HepG2 (cell line): Measurements from ENCODE around the gene PC. TPM values are rescaled to one million over a fixed set of nuclear protein-coding genes. Genes with fewer than 3 reads are reported as not detected.

Experiments
- AKAP8 ChIP-seq: sonication (generic); formaldehyde crosslinking; IDR thresholded peaks from 2 replicates; pipeline ENCODE4 v1.5.1; 2020; ENCODE audit warnings: mild to moderate bottlenecking, missing genetic modification reagents
- ATF3 ChIP-seq: sonication (generic); formaldehyde crosslinking; IDR thresholded peaks from 2 replicates; pipeline ENCODE4 v1.4.0; 2020; ENCODE audit warnings: missing genetic modification reagents
- ATF5 ChIP-seq: sonication (generic); formaldehyde crosslinking; IDR thresholded peaks from 2 replicates; pipeline ENCODE4 v1.4.0; 2020; ENCODE audit warnings: mild to moderate bottlenecking, low read depth, missing genetic modification reagents
- FIP1L1 ChIP-seq: fragments of 200-400 bp; formaldehyde crosslinking; IDR thresholded peaks from 2 replicates; pipeline ENCODE4 v1.6.1; 2018; ENCODE audit warnings: low read depth, mild to moderate bottlenecking, low read length, moderate library complexity, borderline replicate concordance; ENCODE audit not compliant: insufficient read depth
- FOSL2 ChIP-seq: sonication (generic); formaldehyde crosslinking; IDR thresholded peaks from 2 replicates; pipeline ENCODE4 v1.4.0; 2020; ENCODE audit warnings: missing genetic modification reagents
- GLMP ChIP-seq: sonication (generic); formaldehyde crosslinking; IDR thresholded peaks from 2 replicates; pipeline ENCODE4 v1.9.0; 2021; ENCODE audit warnings: missing genetic modification reagents, mild to moderate bottlenecking, borderline replicate concordance
- HDAC1 ChIP-seq: sonication (generic); formaldehyde crosslinking; IDR thresholded peaks from 2 replicates; pipeline ENCODE4 v1.5.1; 2020; ENCODE audit warnings: mild to moderate bottlenecking, missing genetic modification reagents
- KDM1A ChIP-seq: IDR thresholded peaks from 2 replicates; pipeline ENCODE4 v1.6.1; 2016; ENCODE audit warnings: missing compliant biosample characterization
- KDM3A ChIP-seq: IDR thresholded peaks from 2 replicates; pipeline ENCODE4 v1.6.1; 2018; ENCODE audit warnings: low read depth, missing compliant biosample characterization
- KLF9 ChIP-seq: IDR thresholded peaks from 2 replicates; pipeline ENCODE4 v1.6.1; 2016; ENCODE audit warnings: low read depth
- MXI1 ChIP-seq: IDR thresholded peaks from 3 replicates; pipeline ENCODE4 v1.6.1; 2012; ENCODE audit warnings: low read depth, low read length, inconsistent platforms, borderline replicate concordance
- MYNN ChIP-seq: sonication (generic); formaldehyde crosslinking; IDR thresholded peaks from 2 replicates; pipeline ENCODE4 v1.4.0; 2020; ENCODE audit warnings: mild to moderate bottlenecking, low read depth, missing genetic modification reagents
- NFE2 ChIP-seq: sonication (generic); formaldehyde crosslinking; IDR thresholded peaks from 2 replicates; pipeline ENCODE4 v1.4.0; 2020; ENCODE audit warnings: missing genetic modification reagents
- PHF21A ChIP-seq: sonication (generic); formaldehyde crosslinking; IDR thresholded peaks from 2 replicates; pipeline ENCODE4 v1.5.0; 2020; ENCODE audit warnings: mild to moderate bottlenecking, missing genetic modification reagents
- RAD21 ChIP-seq: fragments of 450-650 bp; formaldehyde crosslinking; IDR thresholded peaks from 2 replicates; pipeline ENCODE4 v1.5.0; 2020; ENCODE audit warnings: mild to moderate bottlenecking
- RXRA ChIP-seq: sonication (generic); formaldehyde crosslinking; IDR thresholded peaks from 2 replicates; pipeline ENCODE4 v1.5.1; 2020; ENCODE audit warnings: missing genetic modification reagents
- SIN3A ChIP-seq: IDR thresholded peaks from 2 replicates; pipeline ENCODE4 v1.6.1; 2011; ENCODE audit warnings: low read depth, mild to moderate bottlenecking, control low read depth, low read length, borderline replicate concordance
- TCF7 ChIP-seq: sonication (generic); IDR thresholded peaks from 2 replicates; pipeline ENCODE4 v1.6.1; 2016; ENCODE audit warnings: antibody characterized with exemption, low read depth
- TIGD3 ChIP-seq: sonication (generic); formaldehyde crosslinking; IDR thresholded peaks from 2 replicates; pipeline ENCODE4 v1.5.1; 2020; ENCODE audit warnings: mild to moderate bottlenecking, missing genetic modification reagents, borderline replicate concordance
- TSC22D2 ChIP-seq: sonication (generic); formaldehyde crosslinking; IDR thresholded peaks from 2 replicates; pipeline ENCODE4 v1.5.1; 2020; ENCODE audit warnings: missing genetic modification reagents, mild to moderate bottlenecking, borderline replicate concordance
- ZBTB26 ChIP-seq: IDR thresholded peaks from 2 replicates; pipeline ENCODE4 v1.6.1; 2016; ENCODE audit warnings: missing compliant biosample characterization, missing genetic modification reagents, borderline replicate concordance
- ZNF326 ChIP-seq: sonication (generic); formaldehyde crosslinking; IDR thresholded peaks from 2 replicates; pipeline ENCODE4 v1.4.0; 2020; ENCODE audit warnings: missing genetic modification reagents, borderline replicate concordance
- ZNF331 ChIP-seq: sonication (generic); formaldehyde crosslinking; IDR thresholded peaks from 2 replicates; pipeline ENCODE4 v1.4.0; 2020; ENCODE audit warnings: missing genetic modification reagents
- ZNF550 ChIP-seq: sonication (generic); formaldehyde crosslinking; IDR thresholded peaks from 2 replicates; pipeline ENCODE4 v1.4.0; 2020; ENCODE audit warnings: mild to moderate bottlenecking, missing genetic modification reagents, borderline replicate concordance
- ZNF607 ChIP-seq: sonication (generic); formaldehyde crosslinking; IDR thresholded peaks from 2 replicates; pipeline ENCODE4 v1.5.1; 2020; ENCODE audit warnings: missing genetic modification reagents, mild to moderate bottlenecking, borderline replicate concordance
- ZNF713 ChIP-seq: sonication (generic); formaldehyde crosslinking; IDR thresholded peaks from 2 replicates; pipeline ENCODE4 v1.4.0; 2020; ENCODE audit warnings: mild to moderate bottlenecking, missing genetic modification reagents
- ZNF75D ChIP-seq: sonication (generic); formaldehyde crosslinking; IDR thresholded peaks from 2 replicates; pipeline ENCODE4 v1.8.1; 2023; ENCODE audit warnings: missing genetic modification reagents, mild to moderate bottlenecking, borderline replicate concordance
- polyA plus RNA-seq, 8 experiments: library from polyadenylated mRNA; depleted of rRNA in 3 of 8; stranded (reverse) in 7 of 8; unstranded in 1 of 8; fragments of >200 nt; fragmentation: Illumina TruSeq in 4 of 8; extraction: Trizol in 4 of 8; gene quantifications; 2 replicates each; pipeline versions ENCODE4 v1.2.1 to v1.2.3, GENCODE V29; 2011 to 2016; ENCODE audit warnings: low read depth in 4 of 8, missing spikeins in 1 of 8, mixed read lengths in 1 of 8; ENCODE audit not compliant: insufficient read depth in 1 of 8
- total RNA-seq, 5 experiments: library from RNA; depleted of rRNA; stranded (reverse); fragments of >200 nt; fragmentation: Illumina TruSeq; extraction: Trizol; gene quantifications; 2 replicates each; pipeline ENCODE4 v1.2.3, GENCODE V29; 2016; ENCODE audit warnings: low read depth in 1 of 5

Gene PC
- total and polyA plus RNA-seq, 2 of the 13 experiments (the other 11 are each of a cell fraction or from before 2014, with no cell fraction given): 29.0 to 39.0 TPM

- TF ChIP-seq FIP1L1 (no peak), TSC22D2 (no peak), RAD21 (CRISPR knock-in tag) (0 out of 2 replicates have a peak, but pooled peaks have one; percentile 11), HDAC1 (CRISPR knock-in tag) (peak; percentile 69), ATF3 (CRISPR knock-in tag) (peak; percentile 14; the same call in 1 of the 2 replicates), NFE2 (CRISPR knock-in tag) (no peak), ZNF326 (CRISPR knock-in tag) (no peak), ZNF331 (CRISPR knock-in tag) (peak; percentile 95), MXI1 (peak; percentile 83; the same call in 1 of the 3 replicates), ATF5 (no peak), MYNN (CRISPR knock-in tag) (no peak), TCF7 (peak; percentile 55), RXRA (CRISPR knock-in tag) (peak; percentile 90; the same call in 1 of the 2 replicates), KDM3A (CRISPR knock-in tag) (peak; percentile 36; the same call in 1 of the 2 replicates), ZNF607 (CRISPR knock-in tag) (peak; percentile 44; the same call in 1 of the 2 replicates), FOSL2 (CRISPR knock-in tag) (peak; percentile 87), ZBTB26 (CRISPR knock-in tag) (peak; percentile 59; the same call in 1 of the 2 replicates), GLMP (CRISPR knock-in tag) (no peak), KDM1A (0 out of 2 replicates have a peak, but pooled peaks have one; percentile 46), ZNF75D (CRISPR knock-in tag) (no peak), SIN3A (no peak), ZNF550 (CRISPR knock-in tag) (no peak), PHF21A (CRISPR knock-in tag) (peak; percentile 92), KLF9 (CRISPR knock-in tag) (0 out of 2 replicates have a peak, but pooled peaks have one; percentile 36), TIGD3 (no peak), ZNF713 (CRISPR knock-in tag) (no peak), AKAP8 (CRISPR knock-in tag) (no peak)
Measured at GRCh38 chr11:66901964-66902390, 56.2 kb downstream of the PC start (continued).
